GM21737 (cell line): ENCODE measurements around the gene ERC1.
"Not testable (repeated sequence)": the region's sequence is repeated elsewhere in the genome, so short reads cannot be mapped to it uniquely, and the experiment has no call there.

ENCODE experiments used
- ATAC-seq: cut with Tn5 transposase; IDR thresholded peaks from one replicate; pipeline ENCODE4 v1.9.1; 2021; ENCODE audit warnings: mild to moderate bottlenecking, moderate library complexity; ENCODE audit not compliant: unreplicated experiment

ERC1 gene

GRCh38 chr12:1117371-1117770, 126.3 kb downstream of the ERC1 start:
- no peak for ATAC-seq

GRCh38 chr12:1117970-1118563, 127.0 kb downstream of the ERC1 start:
- no peak for ATAC-seq

- ATAC-seq: no peak
Observed at GRCh38 chr12:1122786-1123185, 131.8 kb downstream of the ERC1 start.

GRCh38 chr12:1126091-1126490, 135.1 kb downstream of the ERC1 start:
- no peak for ATAC-seq

GRCh38 chr12:1127021-1127420, 136.0 kb downstream of the ERC1 start:
- ATAC-seq: no peak

GRCh38 chr12:1130164-1130563, 139.1 kb downstream of the ERC1 start:
- no peak for ATAC-seq

GRCh38 chr12:1130571-1130970, 139.5 kb downstream of the ERC1 start:
- ATAC-seq: no peak

GRCh38 chr12:1131811-1132224, 140.8 kb downstream of the ERC1 start:
- ATAC-seq: no peak

GRCh38 chr12:1132311-1132710, 141.3 kb downstream of the ERC1 start:
- no peak for ATAC-seq

GRCh38 chr12:1138691-1139090, 147.7 kb downstream of the ERC1 start:
- no peak for ATAC-seq

- ATAC-seq: not testable (repeated sequence)
Observed at GRCh38 chr12:1146758-1147157, 155.7 kb downstream of the ERC1 start.

- ATAC-seq: no peak
Observed at GRCh38 chr12:1147821-1148220, 156.8 kb downstream of the ERC1 start.

- ATAC-seq: no peak
Observed at GRCh38 chr12:1157046-1157445, 166.0 kb downstream of the ERC1 start.

- ATAC-seq: no peak
Observed at GRCh38 chr12:1161197-1161596, 170.2 kb downstream of the ERC1 start.

GRCh38 chr12:1162081-1162760, 171.2 kb downstream of the ERC1 start:
- no peak for ATAC-seq

- ATAC-seq: no peak
Observed at GRCh38 chr12:1167784-1168183, 176.8 kb downstream of the ERC1 start.

GRCh38 chr12:1170411-1170810, 179.4 kb downstream of the ERC1 start:
- ATAC-seq: no peak

GRCh38 chr12:1171657-1172408, 180.8 kb downstream of the ERC1 start:
- no peak for ATAC-seq

- ATAC-seq: no peak
Observed at GRCh38 chr12:1173781-1174617, 183.0 kb downstream of the ERC1 start.

GRCh38 chr12:1174659-1175058, 183.6 kb downstream of the ERC1 start:
- no peak for ATAC-seq

GRCh38 chr12:1176191-1176590, 185.2 kb downstream of the ERC1 start:
- no peak for ATAC-seq
